Amniotic epithelial cell (primary cell): ENCODE measurements around the gene DYNC1LI2.
"Not testable (repeated sequence)": the region's sequence is repeated elsewhere in the genome, so short reads cannot be mapped to it uniquely, and the experiment has no call there.

ENCODE experiments used
- DNase-seq: peaks from one replicate; pipeline ENCODE4 v3.0.0-alpha.2; 2010; ENCODE audit warnings: low read depth

DYNC1LI2 gene

DNA sequence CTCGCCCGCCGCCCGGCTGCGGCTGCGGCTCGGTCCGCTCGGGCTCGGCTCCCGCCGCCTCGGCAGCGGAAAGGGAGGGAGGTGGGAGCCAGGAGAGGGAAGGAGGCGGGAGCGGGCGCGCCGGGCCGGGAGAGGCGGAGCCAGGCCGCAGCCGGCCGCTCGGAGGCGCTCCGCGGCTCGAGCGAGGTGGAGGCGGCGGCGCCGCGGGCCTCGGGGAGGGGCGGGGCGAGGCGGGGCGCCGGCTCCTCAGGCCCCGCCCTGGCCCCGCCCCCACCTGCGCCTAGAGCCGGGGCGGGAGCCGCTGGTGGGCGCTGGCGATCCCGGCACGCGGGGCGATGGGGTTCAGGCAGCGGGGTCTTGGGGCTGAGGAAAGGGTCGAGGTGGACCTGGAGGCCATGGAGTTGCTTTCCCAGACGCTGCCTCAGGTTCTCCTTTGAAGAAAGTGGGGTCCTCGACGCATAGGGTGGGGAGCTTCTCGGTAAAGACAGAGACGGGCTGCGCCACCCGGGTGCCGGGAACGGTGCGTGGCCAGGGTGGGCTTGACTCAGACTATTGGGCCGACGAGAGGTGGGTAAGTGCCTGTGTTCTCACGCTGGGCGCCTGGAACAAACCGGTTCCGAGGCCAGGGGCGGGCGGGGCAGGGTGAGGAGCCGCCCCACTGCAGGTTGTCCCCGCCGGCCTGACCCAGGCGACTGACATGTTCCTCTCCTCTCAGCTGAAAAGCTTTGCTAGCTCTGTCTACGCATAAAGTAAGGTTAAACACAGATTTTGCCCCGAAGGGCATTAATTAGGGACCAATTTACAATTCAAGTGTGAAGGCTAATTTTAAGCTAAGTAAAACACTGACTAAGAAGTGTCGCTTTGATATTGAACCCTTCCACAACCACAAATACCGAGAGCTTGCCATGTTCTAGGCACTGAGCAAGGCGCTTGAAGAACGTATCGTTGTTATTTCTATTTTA lies 54.5 kb downstream of the DYNC1LI2 start, which contains the start of gene CMTM4:
TSS of gene CMTM4 (minus strand) at position 75 of the 962 bp plus-strand sequence. CDS start 218 bp downstream, outside the sequence.
- DNase-seq: peak; percentile 80

GRCh38 chr16:66695935-66696668 lies 55.3 kb downstream of the DYNC1LI2 start:
- DNase-seq: no peak

DNA sequence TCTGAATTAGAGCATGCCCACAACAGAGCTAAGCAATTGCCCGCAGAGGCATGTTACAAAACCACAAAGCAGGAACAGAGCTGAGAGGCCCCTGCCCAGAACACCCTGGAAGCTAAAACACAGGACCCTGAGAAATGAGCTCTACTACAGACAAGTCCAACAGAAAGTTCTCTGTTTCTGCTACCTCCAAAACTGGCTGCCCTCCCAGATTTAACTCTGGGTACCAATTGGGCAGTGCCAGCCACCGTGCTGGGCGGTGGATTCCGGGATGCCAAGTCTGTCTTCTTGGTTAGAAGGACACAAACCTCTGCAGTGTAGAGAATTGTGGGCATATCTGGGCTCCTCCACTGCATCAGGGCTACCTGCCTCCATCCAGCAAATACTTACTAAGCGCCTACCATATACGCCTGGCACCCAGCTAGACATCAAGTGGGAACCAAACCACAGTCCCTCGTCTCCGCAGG lies 55.9 kb downstream of the DYNC1LI2 start:
- DNase-seq: no peak

DNA sequence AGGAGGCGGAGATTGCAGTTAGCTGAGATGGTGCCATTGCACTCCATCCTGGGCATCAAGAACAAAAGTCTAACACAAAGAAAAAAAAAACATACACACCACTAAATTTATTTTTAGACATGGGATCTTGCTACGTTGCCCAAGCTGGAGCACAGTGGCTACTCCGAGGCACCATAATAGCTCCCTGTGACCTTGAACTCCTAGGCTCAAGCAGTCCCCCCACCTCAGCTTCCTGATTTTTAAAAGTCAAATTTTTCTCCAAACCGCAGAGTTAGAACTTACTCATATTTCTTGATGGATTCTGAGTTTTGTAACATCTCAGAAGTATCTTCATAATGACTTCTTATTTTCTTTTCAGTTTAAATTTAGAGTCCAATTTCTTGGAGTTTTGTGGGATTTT lies 58.3 kb downstream of the DYNC1LI2 start:
- no peak for DNase-seq

- DNase-seq: no peak
Observed at GRCh38 chr16:66692341-66692740, 59.1 kb downstream of the DYNC1LI2 start.

DNA sequence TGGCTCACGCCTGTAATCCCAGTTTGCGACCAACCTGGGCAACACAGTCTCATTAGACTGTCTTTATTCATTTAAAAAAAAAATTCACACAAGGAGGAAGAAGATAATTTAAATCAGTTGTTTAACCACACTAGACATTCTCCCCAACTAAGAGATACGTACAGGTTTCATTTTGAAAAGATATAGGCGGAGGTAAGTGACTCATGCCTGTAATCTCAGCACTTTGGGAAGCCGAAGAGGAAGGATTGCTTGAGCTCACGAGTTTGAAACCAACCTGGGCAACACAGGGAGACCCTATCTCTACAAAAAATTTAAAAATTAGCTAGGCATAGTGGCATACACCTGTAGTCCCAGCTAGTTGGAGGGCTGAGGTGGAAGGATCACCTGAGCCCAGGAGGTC lies 60.2 kb downstream of the DYNC1LI2 start:
- no peak for DNase-seq

DNA sequence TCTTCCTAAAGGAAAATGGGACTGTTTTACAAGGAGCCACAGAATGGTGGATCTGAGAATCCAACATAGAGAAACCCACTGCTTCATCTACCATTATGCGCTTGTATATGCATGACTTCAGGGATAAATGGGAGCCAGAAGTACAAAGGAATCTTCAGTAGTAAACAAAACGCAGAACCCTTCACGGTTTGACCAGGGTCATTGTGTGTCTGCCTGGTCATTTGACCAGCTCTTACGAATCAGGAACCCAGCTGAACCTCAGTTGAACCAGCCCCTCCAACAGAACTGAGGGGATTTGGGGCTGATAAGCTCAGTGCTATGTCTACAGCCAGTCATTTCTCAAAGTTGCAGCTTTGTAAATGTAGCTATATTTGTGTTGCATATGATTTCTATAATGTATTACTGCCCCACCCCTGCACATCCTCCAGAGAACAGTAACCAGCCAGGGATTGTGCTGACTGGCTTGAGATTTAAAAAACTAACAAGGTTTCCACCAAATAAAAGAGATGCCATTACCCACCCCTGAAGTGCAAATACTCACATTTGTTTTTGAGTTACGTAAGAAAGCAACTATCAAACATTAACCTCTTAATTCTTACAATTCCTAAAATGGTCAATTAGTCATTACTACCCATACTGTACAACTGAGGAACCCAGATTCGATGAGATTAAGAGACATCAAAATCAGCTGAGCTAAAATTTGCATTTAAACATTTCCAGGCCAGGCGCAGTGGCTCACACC lies 61.1 kb downstream of the DYNC1LI2 start:
- DNase-seq: no peak

GRCh38 chr16:66689282-66689681 lies 62.1 kb downstream of the DYNC1LI2 start:
- no peak for DNase-seq

- no peak for DNase-seq
Observed at GRCh38 chr16:66687906-66688625, 63.3 kb downstream of the DYNC1LI2 start.

GRCh38 chr16:66685501-66686115 lies 65.8 kb downstream of the DYNC1LI2 start:
- DNase-seq: not testable (repeated sequence)

GRCh38 chr16:66682271-66682670 lies 69.1 kb downstream of the DYNC1LI2 start:
- DNase-seq: peak; percentile 32

GRCh38 chr16:66681676-66682075 lies 69.7 kb downstream of the DYNC1LI2 start:
- no peak for DNase-seq

- DNase-seq: no peak
Observed at GRCh38 chr16:66678337-66678736, 73.1 kb downstream of the DYNC1LI2 start.

DNA sequence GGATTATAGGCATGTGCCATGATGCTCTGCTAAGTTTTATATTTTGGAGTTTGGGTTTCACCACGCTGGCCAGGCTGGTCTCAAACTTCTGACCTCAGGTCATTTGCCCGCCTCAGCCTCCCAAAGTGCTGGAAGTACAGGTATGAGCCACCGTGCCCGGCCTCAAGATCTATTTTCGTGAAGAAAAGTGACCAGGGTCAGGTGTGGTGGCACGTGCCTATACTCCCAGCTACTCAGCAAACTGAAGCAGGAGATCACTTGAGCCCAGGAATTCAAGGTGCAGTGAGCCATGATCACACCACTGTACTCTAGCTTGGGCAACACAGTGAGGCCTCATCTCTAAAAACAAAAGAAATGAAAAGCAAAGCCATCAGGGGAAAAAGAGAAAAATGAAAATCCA lies 73.6 kb downstream of the DYNC1LI2 start:
- no peak for DNase-seq

DNA sequence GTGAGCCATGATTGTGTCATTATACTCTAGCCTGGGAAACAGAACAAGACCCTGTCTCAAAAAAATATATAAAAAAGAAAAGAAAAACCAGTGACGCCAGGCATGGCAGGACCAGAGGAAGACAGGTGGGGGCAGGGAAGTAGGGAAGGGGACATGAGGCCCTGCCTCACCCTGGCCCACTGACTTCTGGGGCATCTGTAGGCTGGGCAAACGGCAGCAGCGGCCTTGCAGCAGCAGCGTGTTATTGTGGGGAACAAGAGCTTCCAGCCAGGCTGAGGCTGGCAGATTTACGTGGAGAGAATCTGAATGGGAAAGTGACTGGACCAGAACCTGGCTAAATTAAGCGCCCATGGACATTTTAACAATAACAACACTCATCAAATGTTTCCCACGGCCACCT lies 74.2 kb downstream of the DYNC1LI2 start:
- no peak for DNase-seq

GRCh38 chr16:66676599-66676998 lies 74.8 kb downstream of the DYNC1LI2 start:
- no peak for DNase-seq

- no peak for DNase-seq
Observed at GRCh38 chr16:66673691-66674090, 77.7 kb downstream of the DYNC1LI2 start.
